GM21381 (cell line): ENCODE results near the gene LRP1B.
"Not testable (repeated sequence)": the region's sequence is repeated elsewhere in the genome, so short reads cannot be mapped to it uniquely, and the experiment has no call there.

Source experiments
- ATAC-seq: cut with Tn5 transposase; IDR thresholded peaks from one replicate; pipeline ENCODE4 v1.9.1; 2021; ENCODE audit warnings: mild to moderate bottlenecking, moderate library complexity; ENCODE audit not compliant: unreplicated experiment

The LRP1B gene

DNA sequence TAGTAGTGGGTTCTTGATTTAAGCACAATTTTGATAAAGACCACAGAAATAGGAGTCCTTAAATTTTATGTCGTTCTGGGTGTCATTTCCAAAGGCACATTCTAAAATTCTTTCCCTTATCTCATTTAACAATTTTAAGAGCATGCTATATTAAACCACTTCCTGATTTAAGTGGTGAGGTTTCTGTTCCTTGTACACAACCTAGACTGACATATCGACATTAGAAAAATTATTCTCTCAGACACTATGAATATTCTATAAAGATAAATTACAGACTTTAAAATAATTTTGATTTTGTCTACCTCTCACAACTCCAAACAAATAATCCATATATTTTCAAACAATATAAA, 923.8 kb downstream of the LRP1B start:
- ATAC-seq: no peak

GRCh38 chr2:141201016-141201565, 929.7 kb downstream of the LRP1B start:
- no peak for ATAC-seq

- no peak for ATAC-seq
These were observed 930.6 kb downstream of the LRP1B start for GRCh38 chr2:141200191-141200590.

DNA sequence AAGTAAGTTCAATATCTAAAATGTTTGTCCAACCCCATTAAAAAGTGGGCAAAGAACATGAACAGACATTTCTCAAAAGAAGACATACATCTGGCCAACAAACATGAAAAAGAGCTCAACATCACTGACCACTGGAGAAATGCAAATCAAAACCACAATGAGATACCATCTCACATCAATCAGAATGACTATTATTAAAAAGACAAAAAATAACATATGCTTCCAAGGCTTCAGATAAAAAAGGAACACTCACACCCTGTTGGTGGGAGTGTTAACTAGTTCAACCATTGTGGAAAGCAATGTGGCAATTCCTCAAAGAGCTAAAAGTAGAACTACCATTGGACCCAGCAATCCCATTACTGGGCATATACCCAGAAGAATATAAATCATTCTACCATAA, 931.1 kb downstream of the LRP1B start:
- no peak for ATAC-seq

DNA sequence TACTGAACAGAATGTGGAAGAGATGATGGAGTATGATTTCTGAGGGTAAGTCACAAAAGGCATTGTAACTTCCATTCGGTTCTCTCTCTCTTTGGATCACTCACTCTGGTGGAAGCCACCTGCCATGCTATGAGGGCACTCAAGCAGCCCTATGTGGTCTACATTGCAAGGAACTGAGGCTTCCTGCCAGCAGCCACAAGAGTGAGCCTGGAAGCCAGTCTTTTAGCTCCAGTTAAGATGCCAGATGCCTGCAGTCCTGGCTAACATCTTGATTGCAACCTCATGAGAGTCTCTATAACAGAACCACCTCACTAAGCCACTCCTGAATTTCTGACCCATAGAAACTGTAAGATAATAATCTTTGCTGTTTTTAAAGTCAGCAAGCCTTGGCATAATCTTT, 935.7 kb downstream of the LRP1B start:
- ATAC-seq: no peak

DNA sequence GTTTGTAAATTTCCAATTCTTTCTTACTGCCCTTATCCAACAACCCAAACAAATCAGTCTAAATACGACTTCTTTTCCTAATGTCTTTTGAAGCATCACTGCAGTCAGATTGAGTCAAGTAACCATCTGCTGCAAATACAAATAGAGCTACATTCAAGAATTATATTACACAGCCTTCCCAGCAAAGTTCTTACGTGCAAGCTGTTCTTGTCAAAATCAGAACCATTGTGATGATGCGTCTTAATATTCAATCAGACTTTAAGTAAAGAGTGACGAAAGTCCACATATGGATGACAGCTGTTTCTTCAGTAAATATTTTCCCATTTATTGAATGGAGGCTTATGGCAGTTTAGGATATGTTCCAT, 943.8 kb downstream of the LRP1B start:
- no peak for ATAC-seq

DNA sequence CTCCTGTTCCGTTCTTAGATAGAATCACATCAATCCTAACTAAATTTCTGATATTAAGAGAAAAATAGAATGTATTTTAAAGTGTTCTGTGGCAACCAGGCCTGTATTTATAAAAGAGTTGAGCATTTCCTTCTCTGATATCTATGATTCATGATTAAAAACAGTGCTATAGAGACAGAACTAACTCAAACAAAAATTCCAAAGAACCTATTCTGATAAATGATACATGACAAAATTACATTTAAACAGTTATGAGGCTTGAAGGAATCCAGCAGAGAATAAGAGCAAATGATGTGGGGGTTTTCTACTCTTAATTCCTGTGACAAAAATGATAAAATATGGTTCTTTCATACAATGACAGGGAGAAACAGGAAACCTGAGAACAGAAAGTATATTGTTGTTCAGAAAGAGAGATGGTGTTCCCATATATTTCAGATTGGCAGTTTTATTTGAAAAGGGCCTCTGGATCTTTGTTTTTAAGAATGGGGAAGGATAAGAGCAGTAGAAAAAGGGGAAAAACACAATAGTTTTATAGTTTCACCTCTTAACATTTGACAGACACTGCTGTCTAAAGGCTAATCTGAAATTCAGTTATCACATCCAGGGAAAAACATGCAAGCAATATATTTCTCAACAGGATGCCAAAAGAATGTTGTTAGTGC, 944.3 kb downstream of the LRP1B start:
- ATAC-seq: no peak

GRCh38 chr2:141182246-141182645, 948.6 kb downstream of the LRP1B start:
- no peak for ATAC-seq

DNA sequence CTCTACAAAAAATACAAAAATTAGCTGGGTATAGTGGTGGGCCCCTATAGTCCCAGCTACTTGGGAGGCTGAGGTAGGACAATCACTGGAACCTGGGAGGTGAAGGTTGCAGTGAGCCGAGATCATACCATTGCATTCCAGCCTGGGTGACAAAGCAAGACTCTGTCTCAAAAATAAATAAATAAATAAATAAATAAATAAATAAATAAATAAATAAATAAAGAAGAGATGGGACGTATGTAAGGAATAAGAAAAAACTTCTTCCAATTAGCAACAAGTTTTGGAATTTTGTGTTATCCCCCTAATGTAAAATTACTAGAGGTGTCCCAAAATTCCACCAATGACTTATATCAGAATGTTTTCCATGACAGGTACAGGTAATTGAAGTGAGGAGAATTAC, 961.7 kb downstream of the LRP1B start:
- ATAC-seq: not testable (repeated sequence)

DNA sequence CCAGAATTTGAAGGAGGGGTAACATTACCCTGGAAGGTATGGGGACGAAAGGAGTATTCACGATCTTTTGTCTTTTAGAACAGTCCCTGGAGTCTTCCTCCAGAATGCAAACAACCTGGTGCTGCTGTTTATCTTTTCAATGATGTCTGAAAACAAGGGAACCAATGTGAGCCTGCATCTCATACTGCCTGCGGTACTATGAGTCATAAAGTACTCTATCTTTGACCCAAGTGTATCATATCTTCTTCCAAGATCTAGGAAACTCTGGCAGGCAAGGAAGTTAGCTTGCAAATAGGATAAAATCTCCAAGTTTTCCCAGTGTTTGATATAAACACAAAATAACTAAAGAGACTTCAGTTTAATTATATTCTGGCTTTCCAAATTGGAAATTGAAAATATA, 968.5 kb downstream of the LRP1B start:
- ATAC-seq: no peak

- no peak for ATAC-seq
These were observed 979.1 kb downstream of the LRP1B start for GRCh38 chr2:141151611-141152286.

GRCh38 chr2:141142025-141142424, 988.8 kb downstream of the LRP1B start:
- ATAC-seq: no peak

- ATAC-seq: no peak
These were observed 993.6 kb downstream of the LRP1B start for GRCh38 chr2:141137122-141137693.

DNA sequence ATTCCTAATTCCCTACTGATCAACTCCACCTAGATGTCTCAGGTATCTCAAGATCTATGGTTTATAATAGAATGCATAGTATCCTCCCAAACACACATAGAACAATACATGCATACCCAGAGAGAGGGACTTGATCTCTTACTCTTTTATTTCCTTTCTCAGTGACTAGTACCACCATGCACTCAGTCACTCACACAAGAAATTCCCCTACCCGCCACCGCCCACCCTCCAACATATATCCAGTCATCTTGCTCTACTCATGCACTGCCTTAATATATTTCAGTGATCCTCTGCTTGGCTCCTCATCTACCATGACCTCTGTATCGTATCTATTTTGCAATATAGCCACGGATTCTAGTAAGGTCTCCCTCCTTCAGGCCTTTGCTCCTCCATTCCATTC, 996.9 kb downstream of the LRP1B start:
- no peak for ATAC-seq

DNA sequence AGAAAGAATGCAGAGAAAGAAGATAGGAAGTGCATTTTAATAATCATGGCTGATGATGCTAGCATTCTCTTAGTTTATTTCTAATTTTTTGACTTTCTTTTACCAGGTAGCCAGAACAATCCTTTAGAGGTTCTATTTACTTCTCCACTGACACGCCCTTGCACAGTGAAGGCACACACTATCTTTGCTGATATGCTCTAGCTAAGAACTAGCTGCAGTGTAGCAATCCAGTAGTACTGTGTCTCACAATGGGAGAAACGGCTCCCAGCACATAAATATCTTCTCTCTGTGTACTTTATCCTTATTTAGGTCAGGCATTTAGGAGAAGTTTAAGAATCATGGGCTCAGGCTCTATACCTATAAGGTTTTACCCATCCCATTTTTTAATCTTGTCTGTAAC, 1005.4 kb downstream of the LRP1B start:
- ATAC-seq: no peak

DNA sequence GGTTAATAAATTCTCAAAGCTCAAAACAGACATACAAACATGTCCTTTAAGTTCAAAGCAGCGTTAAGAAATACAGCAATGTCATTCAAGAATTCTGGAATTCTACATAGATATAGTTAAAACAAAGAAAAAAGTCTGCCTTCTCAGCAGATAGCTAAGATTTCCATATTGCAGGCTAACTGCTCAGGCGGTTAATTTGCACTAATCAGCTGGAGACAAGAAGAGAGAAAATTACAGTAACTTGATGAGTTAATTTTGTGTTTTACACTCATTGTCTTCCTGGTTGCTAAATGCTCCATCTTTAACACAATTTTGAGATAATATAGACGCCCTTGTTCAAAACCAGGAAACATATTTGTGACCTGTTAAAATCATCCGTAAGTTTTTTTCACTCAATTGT, 1012.0 kb downstream of the LRP1B start:
- no peak for ATAC-seq

DNA sequence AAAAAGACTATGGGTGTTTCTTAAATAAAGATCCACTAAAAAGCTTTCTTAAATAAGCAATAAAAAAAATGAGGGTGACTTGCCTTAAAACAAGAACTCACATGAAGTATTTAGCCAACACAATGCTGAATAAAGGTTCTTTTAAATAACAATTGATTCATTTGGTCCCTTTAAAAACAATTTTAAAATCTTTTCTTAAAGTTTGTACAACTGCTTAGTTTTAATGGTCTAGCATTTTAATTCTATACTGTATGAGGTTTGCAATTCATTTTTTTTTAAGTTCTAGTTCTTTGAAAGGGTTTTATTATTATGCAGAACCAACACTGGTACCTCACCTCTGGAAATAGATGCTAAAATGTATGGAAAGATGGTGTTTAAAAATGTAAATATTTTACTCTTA, 1017.5 kb downstream of the LRP1B start:
- no peak for ATAC-seq

DNA sequence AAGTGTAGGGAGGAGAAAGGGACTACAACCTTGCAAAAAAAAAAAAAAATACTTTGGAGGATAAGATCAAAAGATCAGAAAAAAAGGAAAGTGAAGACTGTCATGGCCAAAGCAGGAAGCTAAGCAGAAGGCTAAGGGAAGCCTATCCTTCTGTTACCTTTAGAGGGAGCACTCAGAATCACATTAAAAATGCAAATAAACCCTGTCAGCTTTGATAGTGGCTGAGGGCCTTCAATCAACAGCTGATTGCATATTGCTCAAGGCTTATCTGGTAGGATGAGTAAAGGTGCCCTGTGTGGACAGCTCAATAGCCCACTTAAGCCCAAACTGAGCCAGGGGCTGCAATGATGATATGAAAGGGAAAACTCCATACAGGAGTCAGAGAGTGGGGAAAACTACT, 1021.2 kb downstream of the LRP1B start:
- no peak for ATAC-seq

DNA sequence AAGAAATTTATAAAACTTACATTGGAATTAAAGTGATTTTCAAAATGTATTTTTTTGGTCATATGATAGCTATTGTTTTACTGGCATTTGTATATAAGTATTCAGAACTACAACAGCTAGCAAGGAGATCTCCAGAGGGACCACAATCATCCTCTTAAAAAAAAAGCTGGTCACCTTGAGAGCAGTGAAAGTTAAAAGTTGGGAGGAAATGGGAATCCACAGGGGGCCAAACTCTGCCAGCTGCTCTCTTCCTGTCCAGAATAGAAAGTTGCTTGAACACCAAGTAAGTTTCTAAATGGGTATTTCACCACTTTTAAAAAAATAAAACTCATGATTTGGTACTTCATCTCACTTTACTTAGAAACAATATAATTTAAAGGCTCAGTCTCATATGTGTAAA, 1025.1 kb downstream of the LRP1B start:
- no peak for ATAC-seq

GRCh38 chr2:141103216-141103615, 1027.6 kb downstream of the LRP1B start:
- no peak for ATAC-seq

DNA sequence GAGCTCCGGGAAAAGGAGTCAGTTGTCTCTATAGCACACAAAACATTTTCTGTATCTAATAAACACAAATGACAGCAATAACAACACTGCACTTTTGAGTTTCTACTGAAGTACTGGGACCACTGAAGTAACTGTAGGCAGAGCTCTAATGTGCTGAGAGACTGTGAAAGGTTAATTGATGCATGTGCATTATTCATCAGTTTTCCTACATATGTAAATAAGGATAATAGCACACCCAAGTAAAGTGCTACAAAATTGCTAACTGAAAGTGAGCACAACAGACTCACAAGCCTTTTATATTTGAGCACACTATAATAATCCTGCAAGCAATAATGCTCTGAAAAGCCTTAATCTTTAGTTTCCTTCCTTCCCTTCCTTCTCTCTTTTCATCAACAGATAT, 1051.6 kb downstream of the LRP1B start:
- ATAC-seq: no peak

DNA sequence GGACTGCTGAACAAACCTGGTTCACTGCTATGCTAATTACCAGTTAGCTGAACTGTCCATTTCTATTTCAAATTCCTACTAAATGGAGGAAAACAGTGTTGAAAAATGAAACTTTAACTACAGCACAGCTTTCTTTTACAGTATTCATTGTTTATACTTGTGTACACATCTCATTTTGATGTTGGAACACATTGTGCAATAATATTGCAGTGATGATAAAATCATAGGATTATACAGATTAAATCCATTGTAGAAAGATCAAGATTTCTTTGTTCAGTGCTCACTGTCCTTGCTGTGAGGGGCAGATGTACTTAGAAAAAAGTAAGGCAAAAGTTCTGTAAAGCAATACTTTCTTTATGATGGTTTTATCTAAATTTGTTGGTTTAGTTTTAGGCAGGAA, 1055.1 kb downstream of the LRP1B start:
- no peak for ATAC-seq
